Osteocyte (in vitro differentiated cells): ENCODE measurements around the gene GALNTL6. TPM values are rescaled to one million over a fixed set of nuclear protein-coding genes. Genes with fewer than 3 reads are reported as not detected.

ENCODE experiments used
- DNase-seq: peaks from one replicate; pipeline ENCODE4 v3.0.0; 2021; ENCODE audit warnings: mixed read lengths; ENCODE audit not compliant: unreplicated experiment; ENCODE audit errors: extremely low spot score
- H3K27ac Mint-ChIP-seq: one replicate; pipeline ENCODE4 v1.8.0; 2021; ENCODE audit warnings: mild to moderate bottlenecking, mixed read lengths; ENCODE audit not compliant: unreplicated experiment
- H3K27me3 Mint-ChIP-seq: one replicate; pipeline ENCODE4 v1.8.0; 2021; ENCODE audit warnings: mixed read lengths; ENCODE audit not compliant: unreplicated experiment
- H3K36me3 Mint-ChIP-seq: one replicate; pipeline ENCODE4 v1.8.0; 2021; ENCODE audit warnings: mixed read lengths; ENCODE audit not compliant: unreplicated experiment
- H3K4me1 Mint-ChIP-seq: one replicate; pipeline ENCODE4 v1.8.0; 2021; ENCODE audit warnings: mixed read lengths; ENCODE audit not compliant: unreplicated experiment
- H3K4me3 Mint-ChIP-seq: one replicate; pipeline ENCODE4 v1.8.0; 2021; ENCODE audit warnings: mild to moderate bottlenecking, moderate library complexity, mixed read lengths; ENCODE audit not compliant: unreplicated experiment
- H3K9me3 Mint-ChIP-seq: one replicate; pipeline ENCODE4 v1.8.0; 2021; ENCODE audit warnings: mixed read lengths; ENCODE audit not compliant: unreplicated experiment
- total RNA-seq: library from RNA; stranded (reverse); gene quantifications from 2 replicates; pipeline ENCODE4 v1.2.1, GENCODE V29; 2021
- TF ChIP-seq, protein P1 (sequence below): fragments of 200-600 bp; sonication (generic); IDR thresholded peaks from 2 replicates; pipeline ENCODE4 v1.5.0; 2021; ENCODE audit warnings: antibody characterized with exemption, mild to moderate bottlenecking, moderate library complexity

Gene GALNTL6
- total RNA-seq, 1 donor from 2014 or later: not detected

DNA sequence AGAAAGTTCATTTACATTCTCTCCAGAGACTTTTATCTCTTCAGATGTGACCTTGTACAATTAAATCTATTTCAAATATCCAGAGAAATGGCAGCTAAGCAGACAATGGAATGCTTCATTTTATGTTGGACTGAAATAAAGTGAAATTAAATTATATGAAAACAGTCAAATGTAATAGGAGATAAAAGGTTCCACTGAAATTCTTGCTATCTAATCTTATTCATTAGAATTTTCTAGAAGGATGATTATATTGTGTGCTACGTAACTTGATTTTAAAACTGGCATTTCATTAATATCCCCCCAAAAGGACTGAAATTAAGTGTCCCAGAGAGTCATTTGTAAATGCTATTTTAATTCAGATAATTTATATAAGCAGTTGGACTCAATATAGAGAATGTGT lies 708.5 kb downstream of the GALNTL6 start:
- H3K4me3 Mint-ChIP-seq: no peak overlapping the region
- H3K27ac Mint-ChIP-seq: no peak overlapping the region
- H3K9me3 Mint-ChIP-seq: no peaks in the 10 kb centered on the region
- TF ChIP-seq, protein P1, sequence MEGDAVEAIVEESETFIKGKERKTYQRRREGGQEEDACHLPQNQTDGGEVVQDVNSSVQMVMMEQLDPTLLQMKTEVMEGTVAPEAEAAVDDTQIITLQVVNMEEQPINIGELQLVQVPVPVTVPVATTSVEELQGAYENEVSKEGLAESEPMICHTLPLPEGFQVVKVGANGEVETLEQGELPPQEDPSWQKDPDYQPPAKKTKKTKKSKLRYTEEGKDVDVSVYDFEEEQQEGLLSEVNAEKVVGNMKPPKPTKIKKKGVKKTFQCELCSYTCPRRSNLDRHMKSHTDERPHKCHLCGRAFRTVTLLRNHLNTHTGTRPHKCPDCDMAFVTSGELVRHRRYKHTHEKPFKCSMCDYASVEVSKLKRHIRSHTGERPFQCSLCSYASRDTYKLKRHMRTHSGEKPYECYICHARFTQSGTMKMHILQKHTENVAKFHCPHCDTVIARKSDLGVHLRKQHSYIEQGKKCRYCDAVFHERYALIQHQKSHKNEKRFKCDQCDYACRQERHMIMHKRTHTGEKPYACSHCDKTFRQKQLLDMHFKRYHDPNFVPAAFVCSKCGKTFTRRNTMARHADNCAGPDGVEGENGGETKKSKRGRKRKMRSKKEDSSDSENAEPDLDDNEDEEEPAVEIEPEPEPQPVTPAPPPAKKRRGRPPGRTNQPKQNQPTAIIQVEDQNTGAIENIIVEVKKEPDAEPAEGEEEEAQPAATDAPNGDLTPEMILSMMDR: no peak
- no peak for DNase-seq
- no peaks in the 10 kb centered on the region for H3K36me3 Mint-ChIP-seq
- H3K4me1 Mint-ChIP-seq: peaks cover 14% of the 10 kb centered on the region
- no peaks in the 10 kb centered on the region for H3K27me3 Mint-ChIP-seq

DNA sequence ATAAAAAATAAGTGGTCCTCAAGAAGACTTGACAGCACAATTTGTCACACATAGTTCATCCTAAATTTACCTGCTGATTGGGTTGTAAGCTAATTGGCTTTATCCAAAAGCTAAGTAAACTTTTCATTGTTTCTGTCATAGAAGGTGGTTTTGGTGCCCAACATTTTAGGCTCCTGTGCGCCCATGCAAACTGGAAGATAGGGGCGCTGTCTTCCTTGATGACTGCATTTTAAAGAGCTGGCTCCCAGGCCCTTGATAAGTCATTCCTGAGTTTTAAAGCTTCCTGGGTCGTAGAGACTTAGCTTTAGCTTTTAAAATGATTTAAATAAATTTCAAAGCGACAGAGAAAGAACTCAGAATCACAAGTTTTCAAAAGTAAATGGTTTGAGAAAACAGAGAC lies 730.0 kb downstream of the GALNTL6 start:
- Mint-ChIP-seq H3K4me1 (peaks cover 2% of the 10 kb centered on the region), H3K27me3 (no peaks in the 10 kb centered on the region), H3K4me3 (no peak overlapping the region), H3K36me3 (no peaks in the 10 kb centered on the region), H3K27ac (no peak overlapping the region), H3K9me3 (no peaks in the 10 kb centered on the region)
- no peak for DNase-seq
- TF ChIP-seq, protein P1: no peak

DNA sequence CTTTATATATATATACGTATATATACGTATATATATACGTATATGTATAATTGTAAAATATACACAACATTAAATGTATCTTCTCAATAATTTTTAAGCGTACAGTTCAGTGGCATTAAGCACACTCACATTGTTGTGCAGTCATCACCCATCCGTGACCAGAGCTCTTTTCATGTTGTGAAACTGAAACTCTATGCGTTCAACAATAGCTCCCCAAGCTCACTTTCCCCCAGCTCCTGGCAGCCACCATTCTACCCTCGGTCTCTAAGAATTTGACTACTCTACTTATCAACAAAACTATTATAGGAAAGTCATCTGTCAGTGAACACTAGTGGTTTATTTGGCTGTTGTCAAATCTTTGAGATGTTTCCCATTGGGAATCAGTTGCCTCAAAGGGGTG lies 733.6 kb downstream of the GALNTL6 start:
- TF ChIP-seq, protein P1: no peak
- DNase-seq: no peak
- Mint-ChIP-seq H3K4me1 (no peaks in the 10 kb centered on the region), H3K4me3 (no peak overlapping the region), H3K9me3 (no peaks in the 10 kb centered on the region), H3K27ac (no peak overlapping the region), H3K36me3 (no peaks in the 10 kb centered on the region), H3K27me3 (no peaks in the 10 kb centered on the region)

DNA sequence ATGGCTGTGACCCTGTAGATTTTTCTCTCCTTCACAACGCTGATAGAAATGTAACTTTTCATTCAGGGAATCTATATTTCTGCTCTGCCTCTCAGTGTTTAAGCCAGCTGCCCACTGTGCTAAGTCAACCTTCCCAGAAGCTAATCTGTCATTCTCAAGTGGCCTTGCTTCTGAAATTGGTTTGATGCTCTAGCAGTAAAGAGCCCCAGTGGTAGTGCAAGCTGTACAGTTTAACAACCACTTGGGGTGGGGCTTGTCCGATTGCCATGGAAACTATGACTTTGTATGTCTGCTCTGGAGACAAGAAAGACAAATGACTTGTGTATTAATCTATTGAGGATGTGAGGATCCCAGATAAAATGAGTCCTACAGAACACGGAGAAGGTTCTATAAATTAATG lies 734.5 kb downstream of the GALNTL6 start:
- TF ChIP-seq, protein P1: no peak
- Mint-ChIP-seq H3K9me3 (no peaks in the 10 kb centered on the region), H3K36me3 (no peaks in the 10 kb centered on the region), H3K4me3 (no peak overlapping the region), H3K27ac (no peak overlapping the region), H3K4me1 (no peaks in the 10 kb centered on the region), H3K27me3 (no peaks in the 10 kb centered on the region)
- DNase-seq: no peak

DNA sequence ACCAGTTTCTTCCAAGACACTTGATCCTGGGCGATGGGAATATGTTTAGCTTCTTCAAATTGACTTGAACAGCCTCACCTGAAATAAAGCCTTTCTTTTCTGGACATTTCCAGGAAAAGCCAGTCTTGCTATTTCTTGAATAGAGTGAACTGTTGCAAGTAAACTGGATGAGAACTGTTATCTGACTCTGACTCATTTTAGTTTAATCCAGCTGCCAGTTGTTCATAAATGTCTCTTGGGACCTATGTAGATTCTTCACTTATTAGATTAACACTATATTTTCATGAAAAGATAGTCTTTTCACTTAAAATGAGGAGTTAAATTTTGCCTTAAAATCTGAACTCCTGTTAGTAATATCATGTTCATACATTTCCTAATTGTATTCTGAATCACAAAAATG lies 740.0 kb downstream of the GALNTL6 start:
- DNase-seq: no peak

More for the DNA sequence above, 740.0 kb downstream of the GALNTL6 start:
- Mint-ChIP-seq H3K4me3 (no peak overlapping the region), H3K36me3 (no peaks in the 10 kb centered on the region), H3K27ac (no peak overlapping the region), H3K9me3 (no peaks in the 10 kb centered on the region), H3K4me1 (no peaks in the 10 kb centered on the region), H3K27me3 (no peaks in the 10 kb centered on the region)
- TF ChIP-seq, protein P1: no peak
